Measurements from ENCODE around the gene KMT2E.

KMT2E gene

DNA sequence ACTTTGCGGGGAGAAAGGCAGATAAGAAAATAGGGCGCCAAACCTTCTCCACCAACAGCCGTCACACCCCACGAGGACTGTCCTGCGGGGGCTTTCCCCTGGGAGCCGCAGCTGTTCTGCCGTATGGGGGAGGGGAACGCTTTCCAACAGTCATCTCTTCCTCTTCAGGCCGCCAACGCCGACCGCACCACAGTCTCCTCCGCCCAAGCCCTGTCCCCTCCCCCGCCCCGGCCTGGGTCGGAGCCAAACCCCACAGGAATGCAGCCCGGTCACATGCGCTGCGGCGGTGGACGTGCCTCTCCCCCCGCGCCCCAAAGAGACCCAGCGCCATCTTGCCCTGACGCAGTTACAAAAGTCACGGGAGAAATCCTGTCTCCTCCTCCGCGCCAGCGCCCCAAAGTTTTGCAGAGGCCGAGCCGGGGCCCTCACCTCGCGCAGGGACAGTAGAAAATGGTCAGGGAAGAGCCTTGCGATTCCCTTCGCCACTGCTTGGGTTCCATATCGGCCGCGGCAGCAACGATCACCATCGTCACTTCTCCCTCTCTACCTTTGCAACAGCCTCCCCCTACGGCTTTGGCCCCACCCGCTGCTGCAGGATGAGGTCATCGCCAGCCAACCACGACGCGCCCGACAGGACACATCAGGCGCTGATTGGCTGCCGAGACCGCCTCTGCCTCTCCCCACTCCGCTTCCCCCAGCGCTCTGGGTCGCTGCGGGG lies 1.3 kb upstream of the KMT2E start (continued):
- TF ChIP-seq ZBTB20 (tag by site-specific recombination; IDR thresholded peaks at IDR 0.05) = peak; percentile 77
- TF ChIP-seq, protein P1, sequence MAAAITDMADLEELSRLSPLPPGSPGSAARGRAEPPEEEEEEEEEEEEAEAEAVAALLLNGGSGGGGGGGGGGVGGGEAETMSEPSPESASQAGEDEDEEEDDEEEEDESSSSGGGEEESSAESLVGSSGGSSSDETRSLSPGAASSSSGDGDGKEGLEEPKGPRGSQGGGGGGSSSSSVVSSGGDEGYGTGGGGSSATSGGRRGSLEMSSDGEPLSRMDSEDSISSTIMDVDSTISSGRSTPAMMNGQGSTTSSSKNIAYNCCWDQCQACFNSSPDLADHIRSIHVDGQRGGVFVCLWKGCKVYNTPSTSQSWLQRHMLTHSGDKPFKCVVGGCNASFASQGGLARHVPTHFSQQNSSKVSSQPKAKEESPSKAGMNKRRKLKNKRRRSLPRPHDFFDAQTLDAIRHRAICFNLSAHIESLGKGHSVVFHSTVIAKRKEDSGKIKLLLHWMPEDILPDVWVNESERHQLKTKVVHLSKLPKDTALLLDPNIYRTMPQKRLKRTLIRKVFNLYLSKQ (tag by site-specific recombination; IDR thresholded peaks at IDR 0.05; ENCODE audit: borderline replicate concordance) = 0 out of 2 replicates have a peak, but pooled peaks have one; percentile 27
- no peak for TF ChIP-seq ZNF621 (tag by site-specific recombination; IDR thresholded peaks at IDR 0.05)
- TF ChIP-seq, protein P2, sequence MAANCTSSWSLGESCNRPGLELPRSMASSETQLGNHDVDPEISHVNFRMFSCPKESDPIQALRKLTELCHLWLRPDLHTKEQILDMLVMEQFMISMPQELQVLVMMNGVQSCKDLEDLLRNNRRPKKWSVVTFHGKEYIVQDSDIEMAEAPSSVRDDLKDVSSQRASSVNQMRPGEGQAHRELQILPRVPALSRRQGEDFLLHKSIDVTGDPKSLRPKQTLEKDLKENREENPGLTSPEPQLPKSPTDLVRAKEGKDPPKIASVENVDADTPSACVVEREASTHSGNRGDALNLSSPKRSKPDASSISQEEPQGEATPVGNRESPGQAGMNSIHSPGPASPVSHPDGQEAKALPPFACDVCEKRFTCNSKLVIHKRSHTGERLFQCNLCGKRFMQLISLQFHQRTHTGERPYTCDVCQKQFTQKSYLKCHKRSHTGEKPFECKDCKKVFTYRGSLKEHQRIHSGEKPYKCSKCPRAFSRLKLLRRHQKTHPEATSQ (tag by site-specific recombination; IDR thresholded peaks at IDR 0.05) = peak; percentile 83; the same call in 1 of the 2 replicates
- TF ChIP-seq MEIS1 (CRISPR knock-in tag; IDR thresholded peaks at IDR 0.05; ENCODE audit: borderline replicate concordance) = no peak
- peak; percentile 75 for TF ChIP-seq ZNF394 (tag by site-specific recombination; IDR thresholded peaks at IDR 0.05; ENCODE audit: borderline replicate concordance)
- peak; percentile 88 for TF ChIP-seq SP7 (tag by site-specific recombination; IDR thresholded peaks at IDR 0.05)
- no peak for TF ChIP-seq TCF7L2 (IDR thresholded peaks at IDR 0.05; ENCODE audit: borderline replicate concordance, low read depth, low read length)
- no peak for TF ChIP-seq ZNF175 (tag by site-specific recombination; IDR thresholded peaks at IDR 0.05)
- TF ChIP-seq, protein P3, sequence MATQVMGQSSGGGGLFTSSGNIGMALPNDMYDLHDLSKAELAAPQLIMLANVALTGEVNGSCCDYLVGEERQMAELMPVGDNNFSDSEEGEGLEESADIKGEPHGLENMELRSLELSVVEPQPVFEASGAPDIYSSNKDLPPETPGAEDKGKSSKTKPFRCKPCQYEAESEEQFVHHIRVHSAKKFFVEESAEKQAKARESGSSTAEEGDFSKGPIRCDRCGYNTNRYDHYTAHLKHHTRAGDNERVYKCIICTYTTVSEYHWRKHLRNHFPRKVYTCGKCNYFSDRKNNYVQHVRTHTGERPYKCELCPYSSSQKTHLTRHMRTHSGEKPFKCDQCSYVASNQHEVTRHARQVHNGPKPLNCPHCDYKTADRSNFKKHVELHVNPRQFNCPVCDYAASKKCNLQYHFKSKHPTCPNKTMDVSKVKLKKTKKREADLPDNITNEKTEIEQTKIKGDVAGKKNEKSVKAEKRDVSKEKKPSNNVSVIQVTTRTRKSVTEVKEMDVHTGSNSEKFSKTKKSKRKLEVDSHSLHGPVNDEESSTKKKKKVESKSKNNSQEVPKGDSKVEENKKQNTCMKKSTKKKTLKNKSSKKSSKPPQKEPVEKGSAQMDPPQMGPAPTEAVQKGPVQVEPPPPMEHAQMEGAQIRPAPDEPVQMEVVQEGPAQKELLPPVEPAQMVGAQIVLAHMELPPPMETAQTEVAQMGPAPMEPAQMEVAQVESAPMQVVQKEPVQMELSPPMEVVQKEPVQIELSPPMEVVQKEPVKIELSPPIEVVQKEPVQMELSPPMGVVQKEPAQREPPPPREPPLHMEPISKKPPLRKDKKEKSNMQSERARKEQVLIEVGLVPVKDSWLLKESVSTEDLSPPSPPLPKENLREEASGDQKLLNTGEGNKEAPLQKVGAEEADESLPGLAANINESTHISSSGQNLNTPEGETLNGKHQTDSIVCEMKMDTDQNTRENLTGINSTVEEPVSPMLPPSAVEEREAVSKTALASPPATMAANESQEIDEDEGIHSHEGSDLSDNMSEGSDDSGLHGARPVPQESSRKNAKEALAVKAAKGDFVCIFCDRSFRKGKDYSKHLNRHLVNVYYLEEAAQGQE (tag by site-specific recombination; IDR thresholded peaks at IDR 0.05) = peak; percentile 80; the same call in 1 of the 2 replicates
- no peak; the same call in 1 of the 2 replicates for TF ChIP-seq ZNF211 (tag by site-specific recombination; IDR thresholded peaks at IDR 0.05; ENCODE audit: low read depth)
- peak; percentile 77 for TF ChIP-seq SP3 (tag by site-specific recombination; IDR thresholded peaks at IDR 0.05)
- TF ChIP-seq ZNF600 (tag by site-specific recombination; IDR thresholded peaks at IDR 0.05) = peak; percentile 96
- TF ChIP-seq CTCF (tag by site-specific recombination; IDR thresholded peaks at IDR 0.05) = 0 out of 2 replicates have a peak, but pooled peaks have one; percentile 6
- TF ChIP-seq ZNF768 (tag by site-specific recombination; IDR thresholded peaks at IDR 0.05) = no peak
- TF ChIP-seq ZNF311 (tag by site-specific recombination; IDR thresholded peaks at IDR 0.05; ENCODE audit: borderline replicate concordance) = no peak
- TF ChIP-seq ZNF529 (tag by site-specific recombination; IDR thresholded peaks at IDR 0.05; ENCODE audit: insufficient replicate concordance) = no peak
- TF ChIP-seq ZNF174 (tag by site-specific recombination; IDR thresholded peaks at IDR 0.05) = no peak
- peak; percentile 59; the same call in 1 of the 2 replicates for TF ChIP-seq ZNF221 (tag by site-specific recombination; IDR thresholded peaks at IDR 0.05; ENCODE audit: borderline replicate concordance)
- no peak for TF ChIP-seq ZNF350 (tag by site-specific recombination; IDR thresholded peaks at IDR 0.05)
- TF ChIP-seq ZNF341 (tag by site-specific recombination; IDR thresholded peaks at IDR 0.05; ENCODE audit: low read depth) = peak; percentile 98
- TF ChIP-seq ZFHX2 (tag by site-specific recombination; conservative IDR thresholded peaks at IDR 0.05) = peak; percentile 99
- TF ChIP-seq ZNF791 (tag by site-specific recombination; IDR thresholded peaks at IDR 0.05) = no peak
- peak; percentile 89 for TF ChIP-seq ZNF843 (tag by site-specific recombination; IDR thresholded peaks at IDR 0.05)
- TF ChIP-seq ZNF692 (tag by site-specific recombination; IDR thresholded peaks at IDR 0.05) = peak; percentile 71; the same call in 1 of the 2 replicates
- TF ChIP-seq MYNN (tag by site-specific recombination; IDR thresholded peaks at IDR 0.05; ENCODE audit: borderline replicate concordance) = no peak
- peak; percentile 97 for TF ChIP-seq ZNF24 (tag by site-specific recombination; IDR thresholded peaks at IDR 0.05)

Data from HEK293 (cell line).